Gastrocnemius medialis (tissue), 4 donors: ENCODE results near the gene SLX4IP.

ENCODE experiments used
- CTCF ChIP-seq, 5 experiments: fragments of 450-650 bp in 3 of 5; fragments of 200-600 bp in 2 of 5; sonication (generic) in 2 of 5; IDR thresholded peaks in 4 of 5; conservative IDR thresholded peaks in 1 of 5; 1 replicate in 4 of 5; 2 replicates in 1 of 5; pipeline ENCODE4 v1.5.1; 2016 to 2019; ENCODE audit warnings: antibody characterized with exemption in 5 of 5, mild to moderate bottlenecking in 3 of 5, moderate library complexity in 3 of 5
- POLR2A ChIP-seq, 2 donors: fragments of 450-650 bp; IDR thresholded peaks; one replicate each; pipeline ENCODE4 v1.6.1; 2017; ENCODE audit warnings: antibody characterized with exemption in 2 of 2, mild to moderate bottlenecking in 2 of 2, moderate library complexity in 2 of 2

GRCh38 chr20:10531848-10532247 is 96.7 kb downstream of the SLX4IP start:
- TF ChIP-seq POLR2A (IDR thresholded peaks at IDR 0.05) (no peak), CTCF (IDR thresholded peaks at IDR 0.05 in 4 of 5, conservative IDR thresholded peaks at IDR 0.05 in 1 of 5) (no peak)
